ENCODE results near the gene NTSR1.

GRCh38 chr20:62752181-62752670 lies 43.6 kb downstream of the NTSR1 start:
- no peak for TF ChIP-seq EZH2phosphoT487 (IDR thresholded peaks at IDR 0.05; ENCODE audit: borderline replicate concordance)
- TF ChIP-seq, protein P1, sequence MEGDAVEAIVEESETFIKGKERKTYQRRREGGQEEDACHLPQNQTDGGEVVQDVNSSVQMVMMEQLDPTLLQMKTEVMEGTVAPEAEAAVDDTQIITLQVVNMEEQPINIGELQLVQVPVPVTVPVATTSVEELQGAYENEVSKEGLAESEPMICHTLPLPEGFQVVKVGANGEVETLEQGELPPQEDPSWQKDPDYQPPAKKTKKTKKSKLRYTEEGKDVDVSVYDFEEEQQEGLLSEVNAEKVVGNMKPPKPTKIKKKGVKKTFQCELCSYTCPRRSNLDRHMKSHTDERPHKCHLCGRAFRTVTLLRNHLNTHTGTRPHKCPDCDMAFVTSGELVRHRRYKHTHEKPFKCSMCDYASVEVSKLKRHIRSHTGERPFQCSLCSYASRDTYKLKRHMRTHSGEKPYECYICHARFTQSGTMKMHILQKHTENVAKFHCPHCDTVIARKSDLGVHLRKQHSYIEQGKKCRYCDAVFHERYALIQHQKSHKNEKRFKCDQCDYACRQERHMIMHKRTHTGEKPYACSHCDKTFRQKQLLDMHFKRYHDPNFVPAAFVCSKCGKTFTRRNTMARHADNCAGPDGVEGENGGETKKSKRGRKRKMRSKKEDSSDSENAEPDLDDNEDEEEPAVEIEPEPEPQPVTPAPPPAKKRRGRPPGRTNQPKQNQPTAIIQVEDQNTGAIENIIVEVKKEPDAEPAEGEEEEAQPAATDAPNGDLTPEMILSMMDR (conservative IDR thresholded peaks at IDR 0.05; ENCODE audit: low read length): no peak

Data from Loucy (cell line).